HG02973 (cell line): Measurements from ENCODE around the gene TRPV5.

Experiments
- ATAC-seq: cut with Tn5 transposase; IDR thresholded peaks from one replicate; pipeline ENCODE4 v1.9.1; 2021; ENCODE audit warnings: moderate library complexity; ENCODE audit not compliant: unreplicated experiment

The TRPV5 gene

DNA sequence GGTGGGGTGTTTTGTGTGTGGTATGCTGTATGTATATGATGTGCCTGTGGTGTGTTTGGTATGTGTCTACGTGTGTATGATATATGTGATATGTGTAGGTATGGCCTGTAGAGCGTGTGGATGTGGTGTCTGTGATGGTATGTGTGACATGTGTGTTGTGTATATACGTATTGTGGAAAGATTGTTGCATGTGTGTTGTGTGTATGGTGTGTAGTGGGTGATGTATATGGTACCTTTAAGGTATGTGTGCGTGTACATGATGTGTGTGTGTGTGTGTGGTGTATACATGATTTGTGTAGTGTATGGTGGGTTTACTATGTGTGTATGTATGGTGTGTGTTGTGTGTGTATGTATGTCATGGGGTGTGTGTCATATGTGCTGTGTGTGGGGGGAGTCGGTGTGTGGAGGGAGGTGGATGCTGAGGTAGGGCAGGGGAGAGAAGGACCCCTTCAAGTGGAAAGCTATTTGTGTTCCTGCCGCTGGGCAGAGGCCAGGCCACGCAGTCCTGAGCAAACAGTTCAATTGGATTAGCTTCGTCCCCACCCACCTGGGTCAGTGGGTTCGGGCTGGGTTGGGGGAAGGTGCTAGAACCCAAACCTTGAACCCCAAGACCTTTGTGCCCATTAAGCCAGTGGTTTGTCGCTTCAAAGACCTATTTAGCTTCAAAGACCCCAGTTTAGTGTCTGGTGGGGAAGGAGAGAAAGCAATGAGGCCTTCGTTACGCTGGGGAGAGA, 46.1 kb downstream of the TRPV5 start:
- ATAC-seq, result no peak

GRCh38 chr7:142886866-142887265, 46.7 kb downstream of the TRPV5 start:
- no peak for ATAC-seq

- no peak for ATAC-seq
Observed at GRCh38 chr7:142885311-142886230, 48.0 kb downstream of the TRPV5 start, which contains the start of gene TRPV6. TRPV6 (minus strand) TSS chr7:142885745.

DNA sequence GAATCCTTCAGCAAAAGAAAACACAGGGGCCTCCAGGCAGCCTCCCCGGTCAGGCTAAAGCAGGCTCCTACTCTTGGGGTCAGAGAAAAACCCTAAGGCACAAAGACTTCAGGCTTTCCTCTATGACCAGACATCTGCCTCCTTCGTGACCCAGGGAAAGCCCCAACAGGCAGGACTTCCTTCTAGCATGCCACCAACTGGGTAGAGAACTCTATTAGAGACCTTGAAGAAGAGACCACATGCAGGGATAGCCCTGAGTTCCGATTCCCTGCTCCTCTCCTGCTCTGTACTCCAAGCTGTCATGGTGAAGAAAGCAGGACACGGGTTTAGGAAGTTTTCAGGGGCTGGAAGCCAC, 49.3 kb downstream of the TRPV5 start:
- ATAC-seq, result no peak

DNA sequence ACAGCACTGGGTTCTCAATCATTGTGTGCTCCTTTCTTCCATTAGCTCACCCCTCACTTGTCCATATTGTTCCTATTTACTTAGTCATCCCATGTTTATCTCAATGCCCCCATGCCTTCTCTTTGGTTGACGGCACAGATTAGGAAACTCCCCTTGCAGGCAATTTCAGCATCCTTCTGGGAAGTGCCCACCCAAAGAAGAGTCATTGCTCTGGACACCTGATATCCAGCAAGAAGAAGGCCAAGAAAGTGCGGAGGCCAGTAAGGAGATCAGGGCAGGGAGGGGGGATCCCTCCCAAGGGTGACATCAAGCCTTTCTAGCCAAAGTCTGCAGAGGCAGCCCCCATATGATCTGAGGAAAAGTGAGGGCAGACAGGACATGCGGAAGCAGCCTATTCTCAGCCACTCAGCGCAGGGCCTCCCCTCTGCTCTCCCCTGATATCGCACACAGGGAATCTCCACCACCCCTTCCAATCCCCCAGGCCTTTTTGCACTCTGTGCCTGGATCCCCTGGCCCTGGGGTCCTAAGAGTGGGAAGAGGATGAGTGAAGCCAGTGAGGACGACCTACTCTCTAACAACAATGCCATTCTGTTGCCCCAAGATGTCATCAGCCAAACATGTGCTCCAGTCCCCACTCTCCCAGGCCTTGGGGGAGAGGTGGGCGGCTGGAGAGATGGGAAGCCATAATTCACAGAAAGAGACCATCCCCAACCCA, 49.8 kb downstream of the TRPV5 start:
- ATAC-seq, result no peak

DNA sequence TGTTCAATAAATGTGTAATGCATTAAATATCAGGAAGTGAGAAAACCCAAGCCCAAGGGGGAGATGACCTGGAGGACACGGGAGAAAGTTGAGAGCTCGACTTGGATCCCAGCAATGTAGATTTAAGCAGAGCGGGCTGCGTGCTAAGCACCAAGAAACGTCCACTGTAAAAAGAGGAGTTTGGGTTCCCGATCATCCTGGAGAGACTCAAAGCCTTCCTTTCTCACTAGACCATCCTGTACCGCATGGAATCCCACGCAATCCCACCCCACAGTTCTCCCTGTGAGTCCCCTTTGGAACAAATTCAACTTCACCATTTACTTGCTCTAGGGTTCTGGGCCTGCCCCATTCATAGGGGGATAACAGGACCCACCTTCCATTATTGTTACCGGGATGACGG, 50.4 kb downstream of the TRPV5 start:
- ATAC-seq, result no peak

DNA sequence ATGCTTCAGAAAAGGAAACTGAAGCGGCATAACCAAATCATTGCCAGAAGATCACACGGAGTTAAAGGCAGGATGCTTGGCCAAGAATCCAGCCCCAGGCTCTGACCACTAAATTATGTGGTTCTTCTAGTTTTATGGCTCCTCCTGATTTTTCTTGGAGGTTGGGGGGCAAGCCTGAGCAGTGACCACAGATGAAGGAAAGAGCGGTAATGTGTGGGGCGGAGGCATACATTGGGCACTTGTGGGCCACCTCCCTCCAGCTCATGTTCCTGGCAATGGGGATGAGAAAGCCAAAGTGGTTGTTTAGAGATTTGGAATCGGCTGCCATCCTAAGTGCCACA, 51.2 kb downstream of the TRPV5 start:
- no peak for ATAC-seq

GRCh38 chr7:142881586-142882337, 51.8 kb downstream of the TRPV5 start:
- ATAC-seq, result no peak

DNA sequence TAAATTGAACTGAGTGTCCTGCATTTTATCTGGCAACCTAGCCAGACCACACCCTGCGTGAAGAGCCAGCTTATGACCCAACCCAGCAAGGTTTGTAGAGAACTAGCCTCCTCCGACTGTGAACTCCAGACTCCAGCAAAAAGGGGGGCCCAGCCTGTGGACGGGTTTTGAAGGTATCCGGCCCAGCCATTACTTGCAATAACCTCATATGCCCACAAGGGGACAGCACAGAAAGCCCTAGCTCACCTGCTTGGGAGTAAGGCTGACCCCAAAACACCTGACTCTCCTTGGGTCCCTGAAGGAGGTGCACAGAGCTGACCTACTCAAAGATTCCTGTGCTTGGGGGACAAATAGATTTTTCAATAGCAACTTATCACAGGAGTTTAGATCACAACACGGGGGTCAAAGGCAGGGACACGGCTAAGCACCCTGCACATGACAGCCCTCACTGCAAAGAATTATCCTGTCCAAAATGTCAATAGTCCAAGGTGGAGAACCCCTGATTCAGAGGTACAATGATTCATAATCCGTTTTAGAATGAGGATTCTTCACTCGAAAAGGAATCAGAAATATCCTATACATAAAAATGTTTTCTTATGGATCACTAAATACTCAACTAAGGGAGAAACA, 52.6 kb downstream of the TRPV5 start:
- ATAC-seq, result peak; percentile 68

- no peak for ATAC-seq
Observed at GRCh38 chr7:142879060-142879459, 54.5 kb downstream of the TRPV5 start.

DNA sequence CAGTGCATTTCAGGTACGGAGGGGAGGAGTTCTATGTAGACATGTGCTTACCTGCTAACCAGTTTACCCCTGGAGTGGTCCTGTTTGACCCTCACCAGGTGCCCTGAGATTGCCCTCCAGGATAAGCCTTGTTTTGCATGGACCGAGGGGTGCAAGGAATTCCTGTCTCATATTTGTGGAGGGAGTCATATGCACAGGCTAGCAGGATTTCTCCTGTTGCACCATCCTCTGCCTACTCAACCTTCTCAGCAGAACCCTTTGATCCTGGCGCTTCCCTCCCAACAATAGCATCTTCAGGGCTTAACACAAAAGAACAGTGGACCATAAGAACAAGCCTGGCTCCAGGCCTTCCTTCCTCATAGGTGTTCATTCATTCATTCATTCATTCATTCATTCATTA, 55.2 kb downstream of the TRPV5 start:
- no peak for ATAC-seq

GRCh38 chr7:142876991-142877910, 56.3 kb downstream of the TRPV5 start:
- ATAC-seq, result no peak

DNA sequence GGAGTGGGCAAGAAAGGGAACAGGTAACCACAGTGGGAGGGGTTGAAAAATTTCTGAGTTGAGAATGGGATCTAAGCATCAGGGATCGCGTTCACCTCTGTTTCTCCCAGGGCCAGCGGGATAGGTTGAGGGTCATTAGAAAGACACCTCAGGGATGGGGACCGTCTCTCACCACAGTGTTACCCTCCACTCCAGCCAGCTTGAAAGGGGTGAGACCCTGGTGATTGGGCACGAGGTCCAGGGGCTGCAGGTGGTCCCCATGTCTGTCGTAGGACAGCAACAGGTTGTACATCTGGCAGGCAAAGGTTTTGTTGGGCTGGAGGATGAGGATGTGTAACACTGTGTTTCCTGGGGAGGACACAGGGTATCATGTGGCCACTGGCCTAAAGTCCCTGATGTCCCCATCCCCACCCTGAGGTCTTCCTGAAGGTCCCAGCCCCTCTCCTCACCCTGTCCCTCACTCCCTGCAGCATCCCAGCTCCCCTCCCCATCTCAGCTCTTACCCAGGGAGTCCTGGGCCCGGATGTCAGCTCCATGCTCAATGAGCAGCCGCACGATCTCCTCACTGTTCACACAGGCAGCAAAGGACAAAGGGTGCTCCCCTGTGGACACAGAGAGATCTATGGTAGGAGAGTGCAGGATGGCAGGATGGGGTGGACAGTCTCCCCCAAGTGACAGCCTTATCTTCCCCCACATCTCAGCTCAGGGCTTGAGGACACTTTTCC, 57.1 kb downstream of the TRPV5 start:
- ATAC-seq, result no peak

- no peak for ATAC-seq
Observed at GRCh38 chr7:142875456-142875855, 58.1 kb downstream of the TRPV5 start.

DNA sequence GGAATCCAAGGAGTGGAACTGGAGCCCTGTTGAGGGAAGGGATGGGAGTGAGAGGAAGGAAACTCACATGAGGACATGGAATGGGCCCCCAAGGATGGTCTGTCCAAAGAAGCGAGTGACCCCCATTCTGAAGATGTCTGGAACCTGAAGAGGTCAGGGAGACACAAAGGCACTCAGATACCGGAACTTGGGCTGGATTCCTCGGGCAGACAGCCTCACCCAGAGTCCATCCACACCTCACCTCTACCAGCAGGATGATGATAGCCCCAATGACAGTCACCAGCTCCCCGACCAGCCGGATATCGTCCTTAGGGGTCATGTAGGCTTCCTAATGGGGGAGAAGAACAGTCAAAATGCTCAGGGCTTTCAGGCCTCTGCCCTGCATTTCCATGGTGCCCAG, 58.7 kb downstream of the TRPV5 start:
- ATAC-seq, result no peak

GRCh38 chr7:142874409-142874808, 59.1 kb downstream of the TRPV5 start:
- no peak for ATAC-seq

GRCh38 chr7:142873871-142874270, 59.7 kb downstream of the TRPV5 start:
- ATAC-seq, result no peak

DNA sequence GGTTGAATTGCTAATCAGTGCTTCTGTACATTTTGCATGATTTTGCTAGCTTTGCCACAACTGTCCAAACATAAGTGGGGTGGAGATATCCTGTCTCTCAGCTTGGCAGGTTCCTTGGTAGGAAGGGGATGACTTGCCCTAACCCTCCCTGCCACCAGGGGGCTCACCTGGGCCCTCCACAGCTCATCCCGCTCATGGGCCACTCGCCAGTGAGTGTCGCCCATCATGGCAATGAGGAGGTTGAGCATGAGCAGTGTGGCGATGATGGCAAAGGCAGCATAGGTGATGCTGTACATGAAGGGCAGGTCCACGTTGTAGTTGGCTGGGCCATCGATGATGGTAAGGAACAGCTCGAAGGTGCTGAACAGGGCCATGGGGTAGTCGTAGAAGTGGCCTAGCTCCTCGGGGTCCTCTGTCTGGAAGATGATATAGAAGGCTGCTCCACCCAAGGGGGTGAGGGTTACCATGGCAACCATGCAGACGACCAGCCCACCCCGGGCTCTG, 60.2 kb downstream of the TRPV5 start:
- peak; percentile 78 for ATAC-seq
